ENCODE data around the gene PAIP2B. TPM values are rescaled to one million over a fixed set of nuclear protein-coding genes. Genes with fewer than 3 reads are reported as not detected.
"Not testable (repeated sequence)": the region's sequence is repeated elsewhere in the genome, so short reads cannot be mapped to it uniquely, and the experiment has no call there.

Gene PAIP2B
- total and polyA plus RNA-seq, 4 donors = 1.4 to 10.4 (median 6.0) TPM

DNA sequence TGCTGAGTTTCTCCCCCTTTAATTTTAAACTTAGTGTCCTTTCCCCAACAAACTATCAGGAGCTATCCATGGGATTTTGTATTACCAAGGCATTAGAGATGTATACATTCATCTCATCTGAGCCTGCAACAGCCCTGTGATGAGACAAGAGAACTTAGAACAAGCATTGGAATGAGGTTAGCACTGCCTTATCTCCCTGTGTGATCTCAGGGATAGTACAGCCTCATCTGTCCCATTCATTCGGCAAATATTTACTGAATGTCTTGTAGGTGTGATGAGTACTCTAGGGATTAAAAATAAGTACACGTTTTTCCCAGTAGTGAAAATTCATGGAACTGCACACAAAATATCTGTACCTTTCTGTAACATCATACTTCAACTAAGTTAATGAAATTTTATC is 45.6 kb downstream of the PAIP2B start:
- H3K9ac ChIP-seq (ENCODE audit: insufficient read depth in 1 of 2, low read length in 2 of 2) = no peak overlapping the region
- H3K27me3 ChIP-seq (ENCODE audit: control insufficient read depth in 3 of 3, insufficient read depth in 3 of 3, low read length in 2 of 3) = no peaks in the 10 kb centered on the region
- WGBS, 2 donors = 77 to 93% methylated on average over 2 of the region's 2 CpGs
- H3K27ac ChIP-seq (ENCODE audit: low read depth in 1 of 2, low read length in 1 of 2) = no peak overlapping the region
- ATAC-seq (ENCODE audit: insufficient read depth, low FRiP score) (no peak), DNase-seq (no peak)
- H3K36me3 ChIP-seq (ENCODE audit: control insufficient read depth in 4 of 4, insufficient read depth in 4 of 4, low read length in 4 of 4) = peaks cover 0 to 2% (median 0%) of the 10 kb centered on the region in 4 donors
- no peaks in the 10 kb centered on the region for H3K9me3 ChIP-seq (ENCODE audit: control insufficient read depth in 4 of 4, insufficient read depth in 3 of 4, low read length in 3 of 4)
- peaks cover 0 to 5% (median 0%) of the 10 kb centered on the region in 5 donors for H3K4me1 ChIP-seq (ENCODE audit: control insufficient read depth in 5 of 5, insufficient read depth in 5 of 5, low read length in 5 of 5)
- no peak for TF ChIP-seq CTCF (IDR thresholded peaks at IDR 0.05; ENCODE audit: control extremely low read depth, extremely low read depth)
- no peak overlapping the region for H3K4me3 ChIP-seq

GRCh38 chr2:71178836-71179235 is 48.1 kb downstream of the PAIP2B start:
- H3K9ac ChIP-seq (ENCODE audit: insufficient read depth in 1 of 2, low read length in 2 of 2); ATAC-seq (ENCODE audit: insufficient read depth, low FRiP score); H3K27me3 ChIP-seq (ENCODE audit: control insufficient read depth in 3 of 3, insufficient read depth in 3 of 3, low read length in 2 of 3); H3K36me3 ChIP-seq (ENCODE audit: control insufficient read depth in 4 of 4, insufficient read depth in 4 of 4, low read length in 4 of 4); H3K9me3 ChIP-seq (ENCODE audit: control insufficient read depth in 4 of 4, insufficient read depth in 3 of 4, low read length in 3 of 4); H3K4me3 ChIP-seq; DNase-seq; H3K27ac ChIP-seq (ENCODE audit: low read depth in 1 of 2, low read length in 1 of 2); H3K4me1 ChIP-seq (ENCODE audit: control insufficient read depth in 5 of 5, insufficient read depth in 5 of 5, low read length in 5 of 5): not testable (repeated sequence)
- WGBS, 2 donors = 72 to 89% methylated on average over 8 of the region's 8 CpGs

GRCh38 chr2:71174207-71174606 is 52.7 kb downstream of the PAIP2B start:
- DNase-seq = no peak

GRCh38 chr2:71173096-71173495 is 53.8 kb downstream of the PAIP2B start:
- Histone ChIP-seq H3K9ac (ENCODE audit: insufficient read depth in 1 of 2, low read length in 2 of 2) (no peak overlapping the region), H3K36me3 (ENCODE audit: control insufficient read depth in 4 of 4, insufficient read depth in 4 of 4, low read length in 4 of 4) (no peaks in the 10 kb centered on the region), H3K4me1 (ENCODE audit: control insufficient read depth in 5 of 5, insufficient read depth in 5 of 5, low read length in 5 of 5) (no peaks in the 10 kb centered on the region), H3K9me3 (ENCODE audit: control insufficient read depth in 4 of 4, insufficient read depth in 3 of 4, low read length in 3 of 4) (peaks cover 0 to 2% (median 0%) of the 10 kb centered on the region in 4 donors), H3K27ac (ENCODE audit: low read depth in 1 of 2, low read length in 1 of 2) (no peak overlapping the region), H3K4me3 (no peak overlapping the region), H3K27me3 (ENCODE audit: control insufficient read depth in 3 of 3, insufficient read depth in 3 of 3, low read length in 2 of 3) (peaks cover 0 to 4% (median 0%) of the 10 kb centered on the region in 3 donors)
- 56% methylated on average over 1 of the region's 1 CpG for WGBS, 2 donors
- ATAC-seq (ENCODE audit: insufficient read depth, low FRiP score) (no peak), DNase-seq (no peak)
- TF ChIP-seq CTCF (IDR thresholded peaks at IDR 0.05; ENCODE audit: control extremely low read depth, extremely low read depth) = no peak

More at GRCh38 chr2:71174207-71174606, 52.7 kb downstream of the PAIP2B start:
- H3K36me3 ChIP-seq (ENCODE audit: control insufficient read depth in 4 of 4, insufficient read depth in 4 of 4, low read length in 4 of 4) = no peaks in the 10 kb centered on the region
- 49 to 61% methylated on average over 3 of the region's 3 CpGs for WGBS, 2 donors
- no peak for ATAC-seq (ENCODE audit: insufficient read depth, low FRiP score)
- peaks cover 0 to 2% (median 0%) of the 10 kb centered on the region in 4 donors for H3K9me3 ChIP-seq (ENCODE audit: control insufficient read depth in 4 of 4, insufficient read depth in 3 of 4, low read length in 3 of 4)
- H3K4me1 ChIP-seq (ENCODE audit: control insufficient read depth in 5 of 5, insufficient read depth in 5 of 5, low read length in 5 of 5) = no peaks in the 10 kb centered on the region
- H3K27me3 ChIP-seq (ENCODE audit: control insufficient read depth in 3 of 3, insufficient read depth in 3 of 3, low read length in 2 of 3) = peaks cover 0 to 4% (median 0%) of the 10 kb centered on the region in 3 donors
- no peak overlapping the region for H3K27ac ChIP-seq (ENCODE audit: low read depth in 1 of 2, low read length in 1 of 2)
- H3K4me3 ChIP-seq = no peak overlapping the region
- TF ChIP-seq CTCF (IDR thresholded peaks at IDR 0.05; ENCODE audit: control extremely low read depth, extremely low read depth) = no peak
- H3K9ac ChIP-seq (ENCODE audit: insufficient read depth in 1 of 2, low read length in 2 of 2) = no peak overlapping the region
